CD14-positive monocyte (primary cell): ENCODE results near the gene MYO1D. TPM values are rescaled to one million over a fixed set of nuclear protein-coding genes. Genes with fewer than 3 reads are reported as not detected.

ENCODE experiments used
- DNase-seq, 3 donors: peaks; one replicate each; pipeline ENCODE4 v3.0.0-alpha.2; 2011 to 2022
- H2AFZ ChIP-seq: 2 replicates; pipeline ENCODE4 v1.6.0; 2012; ENCODE audit warnings: mild to moderate bottlenecking, low read depth, low read length, inconsistent platforms; ENCODE audit not compliant: insufficient read depth, poor library complexity, severe bottlenecking
- H3K27ac ChIP-seq, 2 donors: 1 replicate in 1 of 2; 2 replicates in 1 of 2; pipeline ENCODE4 v1.5.1; 2012 to 2013; ENCODE audit warnings: low read length in 2 of 2, control low read depth in 1 of 2, inconsistent platforms in 1 of 2, low read depth in 1 of 2, mild to moderate bottlenecking in 1 of 2
- H3K27me3 ChIP-seq, 2 donors: one replicate each; pipeline versions ENCODE4 v1.6.0 to v1.6.1; 2011 to 2013; ENCODE audit warnings: low read length in 2 of 2; ENCODE audit not compliant: control insufficient read depth in 2 of 2, insufficient read depth in 2 of 2
- H3K36me3 ChIP-seq, 2 donors: replicated peaks in 1 of 2; 1 replicate in 1 of 2; 2 replicates in 1 of 2; pipeline versions ENCODE4 v1.5.1 to v1.6.1; 2012 to 2013; ENCODE audit warnings: low read length in 2 of 2, control low read depth in 1 of 2, inconsistent platforms in 1 of 2, mild to moderate bottlenecking in 1 of 2; ENCODE audit not compliant: insufficient read depth in 2 of 2, control insufficient read depth in 1 of 2
- H3K4me1 ChIP-seq, 2 donors: 1 replicate in 1 of 2; 2 replicates in 1 of 2; pipeline versions ENCODE4 v1.5.1 to v1.6.1; 2012 to 2013; ENCODE audit warnings: low read length in 2 of 2, control low read depth in 1 of 2, inconsistent platforms in 1 of 2, mild to moderate bottlenecking in 1 of 2, moderate library complexity in 1 of 2; ENCODE audit not compliant: insufficient read depth in 2 of 2, control insufficient read depth in 1 of 2
- H3K4me2 ChIP-seq: replicated peaks from 2 replicates; pipeline ENCODE3; 2012; ENCODE audit warnings: low read length, moderate library complexity, mild to moderate bottlenecking; ENCODE audit not compliant: poor library complexity, severe bottlenecking; ENCODE audit errors: extremely low read depth
- H3K4me3 ChIP-seq, 3 experiments: fragments of 200-600 bp in 1 of 3; sonication (generic) in 1 of 3; replicated peaks in 1 of 3; 1 replicate in 2 of 3; 2 replicates in 1 of 3; pipeline ENCODE4 v1.5.1; 2011 to 2013; ENCODE audit warnings: low read length in 3 of 3, mild to moderate bottlenecking in 3 of 3, control low read depth in 2 of 3, low read depth in 2 of 3, inconsistent platforms in 1 of 3, moderate library complexity in 1 of 3
- H3K79me2 ChIP-seq: 2 replicates; pipeline ENCODE4 v1.6.0; 2012; ENCODE audit warnings: mild to moderate bottlenecking, control low read depth, inconsistent platforms, low read length, moderate library complexity; ENCODE audit not compliant: insufficient read depth
- H3K9ac ChIP-seq: 2 replicates; pipeline ENCODE4 v1.6.0; 2017; ENCODE audit warnings: low read length, mild to moderate bottlenecking; ENCODE audit not compliant: insufficient read depth, poor library complexity, severe bottlenecking
- H3K9me3 ChIP-seq, 2 donors: replicated peaks in 1 of 2; 1 replicate in 1 of 2; 2 replicates in 1 of 2; pipeline versions ENCODE4 v1.5.1 to v1.6.1; 2012 to 2013; ENCODE audit warnings: low read length in 2 of 2, control low read depth in 1 of 2; ENCODE audit not compliant: control insufficient read depth in 1 of 2, insufficient read depth in 1 of 2
- H4K20me1 ChIP-seq: 2 replicates; pipeline ENCODE4 v1.6.0; 2012; ENCODE audit warnings: mild to moderate bottlenecking, low read length, control low read depth, moderate library complexity; ENCODE audit not compliant: insufficient read depth
- H3K27ac Mint-ChIP-seq, 7 donors: one replicate each; pipeline ENCODE4 v1.8.0; 2020; ENCODE audit warnings: mild to moderate bottlenecking in 7 of 7, mixed read lengths in 7 of 7, moderate library complexity in 6 of 7, inconsistent platforms in 2 of 7
- H3K27me3 Mint-ChIP-seq, 3 donors: one replicate each; pipeline ENCODE4 v1.8.0; 2021 to 2022; ENCODE audit warnings: low read depth in 3 of 3, mild to moderate bottlenecking in 3 of 3, mixed read lengths in 3 of 3, moderate library complexity in 3 of 3, inconsistent platforms in 1 of 3
- H3K36me3 Mint-ChIP-seq, 2 donors: one replicate each; pipeline ENCODE4 v1.8.0; 2020; ENCODE audit warnings: mixed read lengths in 2 of 2, inconsistent platforms in 1 of 2, mild to moderate bottlenecking in 1 of 2
- H3K4me1 Mint-ChIP-seq: one replicate; pipeline ENCODE4 v1.8.0; 2020; ENCODE audit warnings: mild to moderate bottlenecking, mixed read lengths
- H3K4me3 Mint-ChIP-seq, 2 donors: one replicate each; pipeline ENCODE4 v1.8.0; 2020; ENCODE audit warnings: mild to moderate bottlenecking in 2 of 2, mixed read lengths in 2 of 2, moderate library complexity in 1 of 2
- H3K9me3 Mint-ChIP-seq, 7 donors: one replicate each; pipeline ENCODE4 v1.8.0; 2020 to 2022; ENCODE audit warnings: mixed read lengths in 7 of 7, mild to moderate bottlenecking in 6 of 7, moderate library complexity in 6 of 7, inconsistent platforms in 2 of 7
- WGBS: methylation state at CpG from one replicate; pipeline ENCODE4 v1.1.5; 2013; ENCODE audit warnings: missing lambda C conversion rate; ENCODE audit not compliant: insufficient coverage; 5-methylcytosine and 5-hydroxymethylcytosine counted together
- intact Hi-C, 2 donors: fragments of 100-400 bp; cut with micrococcal nuclease; formaldehyde crosslinking; loops; one replicate each; pipeline versions ENCODE4 v1.15.0 to v1.15.1; 2023
- polyA plus RNA-seq, 3 donors: library from polyadenylated mRNA; depleted of rRNA in 1 of 3; unstranded in 2 of 3; stranded (reverse) in 1 of 3; fragments of 300-500 nt in 2 of 3; fragments of >200 nt in 1 of 3; fragmentation: Illumina TruSeq in 2 of 3; gene quantifications; 1 replicate in 2 of 3; 2 replicates in 1 of 3; pipeline ENCODE4 v1.2.3, GENCODE V29; 2012 to 2021
- TF ChIP-seq, protein P1 (sequence below): fragments of 200-600 bp; IDR thresholded peaks from one replicate; pipeline ENCODE4 v1.8.0; 2022; ENCODE audit warnings: antibody characterized with exemption, mild to moderate bottlenecking

Gene MYO1D
- polyA plus RNA-seq, 3 donors, result 0.22 to 0.39 (median 0.26) TPM

DNA sequence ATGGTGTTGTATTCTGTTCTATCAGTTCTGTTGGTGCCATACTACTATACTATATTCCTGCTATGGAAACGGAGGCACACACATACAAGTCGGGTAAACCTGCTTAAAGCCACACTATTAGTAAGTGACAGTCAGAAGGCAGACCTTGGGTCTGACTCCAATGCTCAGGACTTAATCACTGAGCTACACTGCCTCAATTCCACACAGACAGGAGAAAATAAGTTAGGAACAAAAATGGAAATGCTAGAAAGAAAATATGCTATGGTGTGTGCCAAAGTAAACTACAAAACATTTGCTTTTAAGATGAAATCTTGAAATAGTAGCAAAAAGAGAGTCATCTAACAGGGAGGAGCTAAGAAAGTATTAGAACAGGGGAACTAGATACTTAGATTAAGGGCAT, 48.1 kb downstream of the MYO1D start:
- H2AFZ ChIP-seq, result no peak overlapping the region
- H3K36me3 ChIP-seq, result no peaks in the 10 kb centered on the region
- H3K79me2 ChIP-seq, result no peaks in the 10 kb centered on the region
- WGBS, result no CpG with 5 or more reads among the region's 2 CpGs
- Mint-ChIP-seq H3K9me3 (no peaks in the 10 kb centered on the region), H3K27me3 (peaks cover 4 to 14% (median 8%) of the 10 kb centered on the region in 3 donors), H3K4me3 (no peak overlapping the region), H3K4me1 (no peaks in the 10 kb centered on the region), H3K36me3 (no peaks in the 10 kb centered on the region), H3K27ac (no peak overlapping the region)
- intact Hi-C loops, result no loop called here
- no peaks in the 10 kb centered on the region for H4K20me1 ChIP-seq
- H3K27ac ChIP-seq, result no peak overlapping the region
- H3K4me3 ChIP-seq, result no peak overlapping the region
- TF ChIP-seq, protein P1, sequence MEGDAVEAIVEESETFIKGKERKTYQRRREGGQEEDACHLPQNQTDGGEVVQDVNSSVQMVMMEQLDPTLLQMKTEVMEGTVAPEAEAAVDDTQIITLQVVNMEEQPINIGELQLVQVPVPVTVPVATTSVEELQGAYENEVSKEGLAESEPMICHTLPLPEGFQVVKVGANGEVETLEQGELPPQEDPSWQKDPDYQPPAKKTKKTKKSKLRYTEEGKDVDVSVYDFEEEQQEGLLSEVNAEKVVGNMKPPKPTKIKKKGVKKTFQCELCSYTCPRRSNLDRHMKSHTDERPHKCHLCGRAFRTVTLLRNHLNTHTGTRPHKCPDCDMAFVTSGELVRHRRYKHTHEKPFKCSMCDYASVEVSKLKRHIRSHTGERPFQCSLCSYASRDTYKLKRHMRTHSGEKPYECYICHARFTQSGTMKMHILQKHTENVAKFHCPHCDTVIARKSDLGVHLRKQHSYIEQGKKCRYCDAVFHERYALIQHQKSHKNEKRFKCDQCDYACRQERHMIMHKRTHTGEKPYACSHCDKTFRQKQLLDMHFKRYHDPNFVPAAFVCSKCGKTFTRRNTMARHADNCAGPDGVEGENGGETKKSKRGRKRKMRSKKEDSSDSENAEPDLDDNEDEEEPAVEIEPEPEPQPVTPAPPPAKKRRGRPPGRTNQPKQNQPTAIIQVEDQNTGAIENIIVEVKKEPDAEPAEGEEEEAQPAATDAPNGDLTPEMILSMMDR, result no peak
- no peak overlapping the region for H3K4me2 ChIP-seq
- peaks cover 0 to 5% of the 10 kb centered on the region in 2 donors for H3K27me3 ChIP-seq
- no peaks in the 10 kb centered on the region for H3K9me3 ChIP-seq
- DNase-seq, result no peak
- H3K9ac ChIP-seq, result no peak overlapping the region
- no peaks in the 10 kb centered on the region for H3K4me1 ChIP-seq

DNA sequence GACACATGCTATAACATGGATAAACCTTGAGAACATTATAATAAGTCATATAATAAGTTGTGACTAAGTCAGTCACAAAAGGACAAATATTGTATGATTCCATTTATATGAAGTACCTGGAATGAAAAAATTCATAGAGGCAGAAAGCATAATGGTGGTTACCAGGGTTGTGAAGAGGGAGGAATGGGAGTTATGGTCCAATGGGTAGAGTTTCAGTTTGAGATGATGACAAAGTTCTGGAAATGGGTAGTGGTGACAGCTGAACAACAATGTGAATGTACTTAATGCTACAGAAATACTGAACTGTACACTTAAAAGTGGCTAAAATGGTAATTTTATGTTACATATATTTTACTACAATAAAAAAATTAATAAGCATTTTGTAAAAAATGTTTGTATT, 49.7 kb downstream of the MYO1D start:
- Histone ChIP-seq H3K79me2 (no peaks in the 10 kb centered on the region), H3K9me3 (no peaks in the 10 kb centered on the region), H4K20me1 (no peaks in the 10 kb centered on the region), H3K9ac (no peak overlapping the region), H3K4me1 (no peaks in the 10 kb centered on the region), H3K4me2 (no peak overlapping the region), H3K4me3 (no peak overlapping the region), H3K27me3 (peaks cover 8 to 12% of the 10 kb centered on the region in 2 donors), H3K36me3 (no peaks in the 10 kb centered on the region), H3K27ac (no peak overlapping the region), H2AFZ (no peak overlapping the region)
- Mint-ChIP-seq H3K36me3 (no peaks in the 10 kb centered on the region), H3K4me3 (no peak overlapping the region), H3K9me3 (peaks cover 0 to 1% (median 0%) of the 10 kb centered on the region in 7 donors), H3K4me1 (peaks cover 3% of the 10 kb centered on the region), H3K27ac (no peak overlapping the region), H3K27me3 (peaks cover 9 to 23% (median 15%) of the 10 kb centered on the region in 3 donors)
- DNase-seq, result no peak
- intact Hi-C loops, result no loop called here
- TF ChIP-seq, protein P1, result no peak
